Endometrial microvascular endothelial cells (primary cell): Measurements from ENCODE around the gene TRAF7. TPM values are rescaled to one million over a fixed set of nuclear protein-coding genes. Genes with fewer than 3 reads are reported as not detected.

ENCODE experiments used
- in situ Hi-C: cut with HindIII; loops from 2 replicates; pipeline ENCODE4 v1.10.0; 2017; ENCODE audit warnings: low sequenced_read_pairs, low pct_unique_long_range_greater_than_20kb; ENCODE audit errors: inconsistent ontology term
- total RNA-seq: library from RNA; depleted of rRNA; stranded (reverse); fragments of >200 nt; gene quantifications from one replicate; pipeline ENCODE4 v1.2.3, GENCODE V29; 2015; ENCODE audit errors: inconsistent ontology term

Gene TRAF7
- total RNA-seq, 1 donor from 2014 or later = 87.3 TPM

- in situ Hi-C loops = no loop called here
Measured at GRCh38 chr16:2175454-2175853, 19.9 kb downstream of the TRAF7 start.

- in situ Hi-C loops = no loop called here
Measured at GRCh38 chr16:2176047-2176446, 20.5 kb downstream of the TRAF7 start.

- in situ Hi-C loops = no loop called here
Measured at GRCh38 chr16:2177101-2177500, 21.5 kb downstream of the TRAF7 start.

- in situ Hi-C loops = no loop called here
Measured at GRCh38 chr16:2177561-2177960, 22.0 kb downstream of the TRAF7 start.

- in situ Hi-C loops = no loop called here
Measured at GRCh38 chr16:2178321-2179106, 22.9 kb downstream of the TRAF7 start.

- in situ Hi-C loops = no loop called here
Measured at GRCh38 chr16:2179107-2179501, 23.5 kb downstream of the TRAF7 start.

GRCh38 chr16:2179576-2179975 lies 24.0 kb downstream of the TRAF7 start:
- in situ Hi-C loops = no loop called here

- in situ Hi-C loops = no loop called here
Measured at GRCh38 chr16:2180461-2180860, 24.9 kb downstream of the TRAF7 start.

- in situ Hi-C loops = no loop called here
Measured at GRCh38 chr16:2180962-2181923, 25.7 kb downstream of the TRAF7 start.

GRCh38 chr16:2181952-2182351 lies 26.4 kb downstream of the TRAF7 start:
- in situ Hi-C loops = no loop called here

GRCh38 chr16:2183671-2184070 lies 28.1 kb downstream of the TRAF7 start:
- in situ Hi-C loops = no loop called here

- in situ Hi-C loops = no loop called here
Measured at GRCh38 chr16:2184346-2184745, 28.8 kb downstream of the TRAF7 start.

GRCh38 chr16:2184962-2185361 lies 29.4 kb downstream of the TRAF7 start:
- in situ Hi-C loops = no loop called here

- in situ Hi-C loops = no loop called here
Measured at GRCh38 chr16:2186064-2186463, 30.5 kb downstream of the TRAF7 start.

- in situ Hi-C loops = no loop called here
Measured at GRCh38 chr16:2186505-2186904, 30.9 kb downstream of the TRAF7 start.

GRCh38 chr16:2187212-2187611 lies 31.6 kb downstream of the TRAF7 start:
- in situ Hi-C loops = no loop called here

- in situ Hi-C loops = no loop called here
Measured at GRCh38 chr16:2188395-2188794, 32.8 kb downstream of the TRAF7 start.

- in situ Hi-C loops = no loop called here
Measured at GRCh38 chr16:2189252-2189893, 33.8 kb downstream of the TRAF7 start.

- in situ Hi-C loops = no loop called here
Measured at GRCh38 chr16:2190002-2190658, 34.5 kb downstream of the TRAF7 start.
